Activated CD4-positive, alpha-beta T cell treated with anti-CD3 and anti-CD28 coated beads, Interleukin-2, amount 50 U/mL, for 1 hour (primary cell): ENCODE data around the gene RBM48.
"Not testable (repeated sequence)": the region's sequence is repeated elsewhere in the genome, so short reads cannot be mapped to it uniquely, and the experiment has no call there.

Source experiments
- DNase-seq: peaks from one replicate; pipeline ENCODE4 v3.0.0-alpha.2; 2020

The RBM48 gene

GRCh38 chr7:92528188-92528957 is at the start of gene RBM48, which contains the start of gene PEX1:
Gene RBM48, plus strand, starts transcription at chr7:92528795. Its CDS starts 19 bp downstream, at chr7:92528814.
Gene PEX1, minus strand, starts transcription at chr7:92528520. Its CDS starts 85 bp downstream, at chr7:92528435.
- peak; percentile 93 for DNase-seq

GRCh38 chr7:92479146-92479545 is 49.4 kb upstream of the RBM48 start:
- DNase-seq: not testable (repeated sequence)

- not testable (repeated sequence) for DNase-seq
Measured at GRCh38 chr7:92483624-92484023, 45.0 kb upstream of the RBM48 start.

- not testable (repeated sequence) for DNase-seq
Measured at GRCh38 chr7:92484226-92484625, 44.4 kb upstream of the RBM48 start.

- DNase-seq: no peak
Measured at GRCh38 chr7:92485267-92485892, 43.2 kb upstream of the RBM48 start.

- DNase-seq: no peak
Measured at GRCh38 chr7:92485974-92486373, 42.6 kb upstream of the RBM48 start.

GRCh38 chr7:92487804-92488203 is 40.8 kb upstream of the RBM48 start:
- DNase-seq: no peak

- no peak for DNase-seq
Measured at GRCh38 chr7:92489634-92490033, 39.0 kb upstream of the RBM48 start.

- DNase-seq: no peak
Measured at GRCh38 chr7:92496876-92497275, 31.7 kb upstream of the RBM48 start.

GRCh38 chr7:92498557-92498956 is 30.0 kb upstream of the RBM48 start:
- no peak for DNase-seq

GRCh38 chr7:92503767-92504166 is 24.8 kb upstream of the RBM48 start:
- no peak for DNase-seq

GRCh38 chr7:92504563-92504962 is 24.0 kb upstream of the RBM48 start:
- no peak for DNase-seq

GRCh38 chr7:92506363-92506762 is 22.2 kb upstream of the RBM48 start:
- no peak for DNase-seq

GRCh38 chr7:92508946-92509345 is 19.6 kb upstream of the RBM48 start:
- DNase-seq: no peak

GRCh38 chr7:92513167-92513902 is 15.3 kb upstream of the RBM48 start:
- no peak for DNase-seq

GRCh38 chr7:92517631-92518030 is 11.0 kb upstream of the RBM48 start:
- no peak for DNase-seq

GRCh38 chr7:92520024-92520423 is 8.6 kb upstream of the RBM48 start:
- no peak for DNase-seq

- DNase-seq: no peak
Measured at GRCh38 chr7:92523110-92523509, 5.5 kb upstream of the RBM48 start.

GRCh38 chr7:92527300-92528187 is 1.1 kb upstream of the RBM48 start:
- peak; percentile 49 for DNase-seq

- DNase-seq: no peak
Measured at GRCh38 chr7:92528958-92529264, 316 bp downstream of the RBM48 start.

- no peak for DNase-seq
Measured at GRCh38 chr7:92534572-92534971, 6.0 kb downstream of the RBM48 start.

GRCh38 chr7:92543542-92543941 is 14.9 kb downstream of the RBM48 start:
- DNase-seq: not testable (repeated sequence)

GRCh38 chr7:92545116-92545515 is 16.5 kb downstream of the RBM48 start:
- not testable (repeated sequence) for DNase-seq
